GM21825 (cell line): Measurements from ENCODE around the gene TOP3B.
"Not testable (repeated sequence)": the region's sequence is repeated elsewhere in the genome, so short reads cannot be mapped to it uniquely, and the experiment has no call there.

ENCODE experiments used
- ATAC-seq: cut with Tn5 transposase; IDR thresholded peaks from one replicate; pipeline ENCODE4 v1.9.1; 2021; ENCODE audit warnings: mild to moderate bottlenecking, moderate library complexity; ENCODE audit not compliant: unreplicated experiment

Gene TOP3B

DNA sequence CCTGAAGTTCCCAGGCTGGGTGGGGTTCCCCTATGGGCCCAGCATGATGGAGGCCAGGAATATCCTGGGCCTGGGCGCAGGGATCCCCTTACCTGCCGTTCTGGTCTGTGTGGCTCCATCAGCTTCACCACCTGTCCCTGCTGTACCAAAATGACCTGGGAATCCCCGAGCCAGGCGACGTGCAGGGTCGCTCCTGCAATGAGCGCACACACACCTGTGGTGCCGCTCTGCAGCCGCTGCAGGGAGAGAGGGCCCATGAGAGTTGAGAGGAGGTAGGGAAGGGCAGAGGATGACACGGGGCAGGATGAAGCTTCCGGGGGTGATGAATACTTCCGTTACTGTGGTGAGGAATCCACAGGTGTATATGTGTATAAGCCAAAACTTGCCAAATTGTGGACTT lies 51.5 kb downstream of the TOP3B start:
- no peak for ATAC-seq

DNA sequence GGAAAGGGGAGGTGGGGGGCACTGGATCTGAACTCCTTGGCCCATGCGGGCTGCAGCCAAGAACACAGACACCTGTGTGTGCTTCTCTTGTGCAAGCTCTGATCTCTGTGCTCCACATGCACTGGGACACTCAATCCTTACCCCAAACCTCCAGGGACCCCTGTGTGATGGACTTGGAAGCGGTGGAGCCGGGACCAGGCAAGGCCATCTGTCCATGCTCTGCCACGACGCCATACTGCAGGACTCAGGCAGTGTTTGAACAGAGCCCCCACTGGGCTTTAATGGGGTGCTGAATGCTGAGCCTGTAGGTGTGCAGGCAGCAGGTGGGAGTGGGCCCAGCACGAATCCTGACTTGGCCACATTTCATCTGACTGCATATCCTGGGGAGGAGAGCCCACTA lies 53.3 kb downstream of the TOP3B start:
- ATAC-seq, result no peak

DNA sequence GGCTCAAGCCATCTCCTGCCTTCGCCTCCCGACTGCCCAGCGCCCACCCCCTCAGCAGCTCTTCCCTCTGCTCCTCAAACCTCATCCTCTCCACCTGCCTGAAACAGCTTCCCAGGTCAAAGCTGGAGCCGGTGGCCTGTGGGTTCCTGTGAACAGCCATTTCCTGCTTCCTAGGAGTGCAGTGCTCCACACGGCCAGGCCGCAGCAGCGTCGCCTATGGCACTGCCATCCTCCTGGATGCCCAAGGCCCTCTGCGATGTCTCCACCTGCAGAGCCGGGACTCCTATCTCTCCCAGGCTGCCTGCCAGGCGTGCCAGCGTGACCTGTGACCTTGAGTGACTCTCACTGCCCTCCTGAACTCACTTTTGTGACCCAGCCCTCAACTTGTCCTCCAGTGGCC lies 54.5 kb downstream of the TOP3B start:
- ATAC-seq, result no peak

DNA sequence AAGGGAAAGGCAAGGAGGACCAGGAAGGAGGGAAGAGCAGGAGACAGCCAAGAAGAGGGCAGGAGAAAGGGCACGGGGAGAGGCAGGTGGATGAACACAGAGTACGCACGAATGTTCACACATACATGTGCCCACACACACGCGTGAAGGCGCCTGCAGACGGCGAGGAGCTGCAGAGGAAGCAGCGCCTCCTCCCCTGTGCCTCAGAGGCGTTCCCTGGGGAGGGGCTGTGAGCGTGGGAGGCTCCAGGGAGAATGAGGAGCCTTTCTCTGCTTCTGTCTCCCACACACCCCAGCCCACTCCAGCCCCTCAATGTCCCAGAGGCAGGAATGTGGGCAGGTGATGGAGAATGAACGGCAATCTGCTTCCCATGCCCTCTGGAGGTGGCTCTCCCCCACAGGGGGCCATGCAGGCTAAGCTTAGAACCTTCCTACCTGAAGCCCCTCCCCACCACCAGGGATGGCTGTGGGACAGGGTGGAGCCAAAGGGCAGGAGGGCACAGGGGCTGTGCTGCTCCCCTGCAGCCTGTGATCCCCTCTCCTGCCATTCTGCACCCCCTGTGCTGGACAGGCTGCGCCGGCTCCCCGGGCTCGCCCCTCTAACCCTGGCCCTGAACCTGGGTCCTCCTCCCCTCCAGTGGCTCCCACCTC lies 55.3 kb downstream of the TOP3B start:
- no peak for ATAC-seq

DNA sequence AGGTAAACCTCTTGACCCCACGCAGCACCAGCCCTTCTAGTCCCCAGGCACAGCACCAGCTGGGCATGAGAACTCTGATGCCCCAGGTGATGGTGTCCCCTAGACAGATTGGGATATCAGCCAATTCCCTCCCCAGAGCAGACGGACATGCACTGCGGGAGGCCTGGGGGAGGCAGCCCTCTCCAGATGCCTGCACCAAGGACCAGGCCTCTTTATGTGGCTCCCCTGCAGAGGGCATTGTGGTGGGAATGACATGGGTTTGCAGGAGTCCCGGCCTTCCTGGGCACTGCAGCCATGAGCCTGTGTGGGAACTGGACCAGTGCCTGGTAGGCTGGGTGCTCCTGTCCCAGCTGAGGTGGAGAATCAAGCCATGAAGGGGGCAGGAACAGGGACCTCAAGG lies 55.9 kb downstream of the TOP3B start:
- ATAC-seq, result no peak

DNA sequence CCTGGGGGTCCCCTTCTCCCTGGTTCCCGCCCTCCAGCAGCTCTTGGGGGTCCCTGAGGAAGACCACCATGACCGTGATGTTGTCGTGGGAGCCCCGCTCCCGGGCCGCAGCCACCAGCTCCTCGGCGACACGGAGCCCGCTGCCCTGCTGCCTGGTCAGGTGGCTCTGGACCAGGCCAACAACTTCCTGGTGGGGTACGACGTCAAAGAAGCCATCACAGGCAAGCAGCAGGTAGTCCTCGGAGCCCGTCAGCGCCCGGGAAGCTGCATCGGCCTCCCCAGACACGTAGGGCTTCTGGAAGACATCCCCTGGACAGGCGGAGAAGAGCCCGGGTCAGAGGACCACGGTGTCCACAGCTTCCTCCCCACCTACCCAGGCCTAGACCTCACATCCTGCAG lies 59.4 kb downstream of the TOP3B start:
- no peak for ATAC-seq

DNA sequence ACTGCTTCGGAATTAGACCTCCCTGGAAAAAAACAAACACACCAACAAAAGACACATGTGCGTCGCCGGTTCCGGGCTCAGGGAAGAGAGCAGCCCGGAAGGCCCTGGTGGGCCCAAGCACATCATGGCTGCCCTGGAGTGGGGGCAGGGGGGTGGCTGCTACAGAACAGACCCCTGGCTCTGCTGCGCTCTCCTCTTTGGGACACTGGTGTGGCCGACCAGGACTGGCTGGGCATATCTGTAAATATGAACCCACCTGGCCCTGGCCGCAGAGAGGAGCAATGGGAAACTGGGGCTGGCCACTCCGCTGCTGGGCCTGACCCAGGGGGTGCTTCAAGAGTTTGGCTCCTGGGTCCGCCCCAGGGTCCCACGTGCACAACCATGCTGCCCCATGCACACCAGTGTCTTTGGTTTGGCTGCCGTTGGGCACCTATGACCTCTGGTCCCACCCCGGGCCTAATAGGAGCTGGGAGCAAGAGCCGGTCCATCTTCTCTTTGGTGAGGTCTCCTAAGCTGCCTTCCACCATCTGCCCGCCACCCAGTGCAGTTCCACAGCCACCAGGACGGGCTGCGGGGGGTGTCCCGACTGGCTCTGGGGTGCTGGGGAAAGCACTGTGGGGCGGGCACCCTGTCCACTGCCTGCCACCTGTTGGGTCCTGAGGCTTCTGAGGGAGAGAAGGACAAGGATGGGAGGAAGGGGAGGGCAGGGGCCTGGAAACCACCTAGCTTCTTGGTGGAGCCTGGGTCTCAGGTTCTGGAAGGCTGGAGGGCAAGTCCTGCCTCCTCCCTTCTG lies 60.0 kb downstream of the TOP3B start:
- no peak for ATAC-seq

DNA sequence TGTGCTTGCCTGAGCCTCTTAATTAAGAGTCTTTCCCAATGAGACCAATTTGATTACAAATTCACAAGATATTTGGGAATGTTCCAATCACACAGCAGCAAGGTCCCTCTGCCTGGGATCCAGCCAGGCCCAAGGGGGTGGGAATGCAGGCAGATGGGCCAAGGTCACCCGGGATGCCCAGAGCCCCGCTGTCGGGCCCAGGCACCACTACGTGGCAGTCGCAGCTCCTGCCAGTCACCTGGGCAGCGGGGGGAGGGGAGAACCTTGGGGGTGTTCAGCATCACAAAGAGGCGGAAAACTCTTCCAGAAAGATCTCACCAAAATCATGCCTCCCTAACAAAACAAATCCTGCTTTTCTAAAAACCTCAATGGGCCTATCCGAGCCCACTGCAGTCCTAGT lies 60.9 kb downstream of the TOP3B start:
- ATAC-seq, result no peak

DNA sequence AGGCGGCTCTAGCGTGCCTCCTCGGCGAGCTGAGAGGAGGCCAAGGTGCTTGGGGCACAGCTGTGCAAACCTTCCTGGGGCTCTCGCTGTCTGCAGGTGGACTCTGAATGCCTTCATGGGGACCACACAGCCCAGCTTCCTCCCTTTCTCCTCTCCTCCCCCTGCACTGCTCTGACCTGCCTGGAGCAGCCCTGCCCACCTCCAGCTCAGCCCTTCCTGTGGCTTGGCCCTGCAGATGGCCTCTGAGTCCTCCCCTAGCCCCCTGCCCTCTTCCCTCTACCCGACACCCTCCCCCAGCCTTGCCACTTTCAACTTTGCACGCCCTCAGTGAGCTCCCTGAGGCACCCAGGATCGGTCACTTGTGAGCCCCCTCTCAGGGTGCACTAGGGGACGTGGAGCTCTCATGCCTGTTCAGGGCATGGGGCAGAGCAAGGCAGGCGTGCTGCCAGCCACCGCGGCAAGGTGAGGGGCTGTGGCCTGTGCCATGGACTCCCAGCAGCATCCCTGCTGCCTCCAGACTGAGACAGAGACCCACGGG lies 61.3 kb downstream of the TOP3B start:
- no peak for ATAC-seq

DNA sequence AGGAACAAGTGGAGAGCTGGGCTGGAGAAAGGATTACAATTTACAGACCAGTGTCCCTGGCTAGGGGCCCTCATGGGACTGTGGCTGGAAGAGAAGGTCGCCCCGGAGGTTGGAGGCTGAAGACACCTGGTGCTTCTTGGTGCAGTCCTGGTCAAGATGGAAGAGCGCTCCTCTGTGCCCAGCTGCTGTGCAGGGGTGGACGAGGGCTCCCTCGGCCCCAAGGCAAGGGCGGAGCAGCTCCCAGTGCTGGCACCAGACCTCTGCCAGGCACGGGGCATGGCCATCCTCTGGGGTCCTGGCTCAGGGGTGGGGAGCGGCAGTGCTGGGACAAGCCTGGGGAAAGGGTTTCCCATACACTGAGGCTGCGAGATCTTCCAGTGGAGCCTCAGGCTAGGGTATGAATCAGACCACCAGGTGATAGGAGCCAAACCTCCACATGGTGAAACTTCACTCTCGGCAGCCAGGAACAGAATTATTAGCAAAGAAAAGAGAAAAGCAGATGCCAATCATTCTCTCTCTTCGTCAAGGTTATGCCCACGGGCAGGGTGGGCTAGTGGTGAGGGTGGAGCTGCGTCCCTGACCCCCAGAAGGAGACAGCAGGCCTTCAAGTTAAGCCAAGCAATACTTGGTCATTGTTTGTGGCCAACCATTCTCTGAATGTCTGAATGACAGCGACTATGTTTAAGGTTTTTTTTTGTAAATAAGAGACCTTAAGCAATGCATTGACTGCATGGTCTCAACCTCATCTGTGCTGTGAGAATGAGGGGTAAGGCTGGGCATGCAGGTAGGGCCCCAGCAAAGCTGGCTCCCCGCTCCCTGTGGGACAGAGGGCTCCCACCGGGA lies 62.0 kb downstream of the TOP3B start:
- no peak for ATAC-seq

DNA sequence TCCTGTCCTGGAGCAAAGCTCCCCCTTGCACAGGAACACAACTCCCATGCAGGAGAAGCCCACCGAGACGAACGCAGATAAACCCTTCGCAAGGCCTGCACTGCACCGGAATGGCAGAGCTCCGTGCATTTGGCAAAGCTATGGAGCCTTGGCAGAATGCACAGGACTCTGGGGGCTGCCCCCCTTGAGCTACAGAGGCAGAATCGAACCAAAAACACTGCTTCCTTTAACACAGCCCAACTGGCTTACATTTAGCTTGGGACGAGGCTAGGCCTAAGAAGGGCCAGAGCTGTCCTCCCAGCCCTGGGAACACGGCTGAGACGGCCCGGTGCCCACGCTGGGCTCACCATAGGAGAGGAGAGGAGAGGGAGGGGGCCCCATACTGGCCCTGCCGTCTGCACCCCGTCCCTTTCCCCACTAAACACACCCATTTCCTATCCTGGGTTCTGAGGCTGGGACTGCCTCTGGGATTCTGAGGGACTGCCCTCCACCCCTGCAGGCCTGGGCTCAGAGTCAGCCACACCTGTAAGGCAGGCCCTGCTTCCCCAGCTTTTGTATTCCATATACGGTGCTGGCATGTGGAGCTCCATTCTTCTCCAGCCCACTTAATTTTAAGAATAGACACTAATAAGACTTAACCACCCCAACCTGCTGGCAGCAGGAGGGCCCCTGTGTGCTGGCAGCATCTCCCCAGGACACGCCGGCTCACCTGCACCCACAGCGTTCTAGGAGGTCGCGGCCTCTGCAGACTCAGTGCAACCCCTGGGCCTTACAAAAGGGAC lies 62.9 kb downstream of the TOP3B start:
- ATAC-seq, result no peak

DNA sequence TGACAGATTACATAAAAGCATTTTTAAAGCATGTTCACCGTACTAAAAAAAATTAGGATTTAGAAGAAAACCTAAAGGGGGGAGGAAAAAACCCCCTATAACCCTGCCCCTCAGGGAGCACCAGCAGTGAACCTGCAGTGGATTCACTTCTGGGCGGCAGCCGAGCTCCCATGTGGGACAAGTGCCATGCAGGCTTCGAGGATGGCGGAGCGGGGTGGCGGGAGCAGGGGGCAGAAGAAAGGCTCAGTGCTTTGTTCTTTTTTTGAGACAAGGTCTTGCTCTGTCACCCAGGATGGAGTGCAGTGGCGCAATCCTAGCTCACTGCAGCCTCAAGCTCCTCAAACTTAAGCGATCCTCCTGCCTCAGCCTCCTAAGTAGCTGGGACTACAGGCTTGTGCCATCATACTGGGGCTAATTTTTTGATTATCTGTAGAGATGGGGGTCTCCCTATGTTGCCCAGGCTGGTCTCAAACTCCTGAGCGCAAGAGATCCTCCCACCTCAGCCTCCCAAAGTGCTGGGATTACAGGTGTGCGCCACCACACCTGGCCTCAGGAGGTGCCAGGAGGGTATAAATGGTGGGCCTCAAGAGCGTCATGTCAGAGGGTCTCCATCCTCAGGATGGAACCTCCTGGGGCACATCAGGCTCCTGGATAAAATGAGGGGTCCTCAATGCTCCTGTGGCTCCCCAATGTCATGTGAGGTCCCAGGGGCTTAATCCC lies 64.0 kb downstream of the TOP3B start:
- ATAC-seq, result no peak

DNA sequence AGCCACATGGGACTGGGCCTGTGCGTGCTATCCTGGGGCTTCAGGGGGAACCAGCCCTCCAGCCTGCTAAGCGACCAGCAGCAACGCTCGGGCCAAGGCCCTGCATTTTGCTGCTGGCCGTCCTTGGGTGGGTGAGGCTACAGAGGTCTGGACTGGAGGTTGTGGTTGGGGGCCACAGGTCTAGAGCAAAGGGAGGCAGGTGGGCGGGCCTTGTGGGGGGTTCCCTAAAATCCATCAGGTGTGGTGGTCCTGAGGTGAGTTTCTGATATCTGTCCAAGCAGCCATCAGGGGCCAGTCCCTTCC lies 64.7 kb downstream of the TOP3B start:
- ATAC-seq, result no peak

DNA sequence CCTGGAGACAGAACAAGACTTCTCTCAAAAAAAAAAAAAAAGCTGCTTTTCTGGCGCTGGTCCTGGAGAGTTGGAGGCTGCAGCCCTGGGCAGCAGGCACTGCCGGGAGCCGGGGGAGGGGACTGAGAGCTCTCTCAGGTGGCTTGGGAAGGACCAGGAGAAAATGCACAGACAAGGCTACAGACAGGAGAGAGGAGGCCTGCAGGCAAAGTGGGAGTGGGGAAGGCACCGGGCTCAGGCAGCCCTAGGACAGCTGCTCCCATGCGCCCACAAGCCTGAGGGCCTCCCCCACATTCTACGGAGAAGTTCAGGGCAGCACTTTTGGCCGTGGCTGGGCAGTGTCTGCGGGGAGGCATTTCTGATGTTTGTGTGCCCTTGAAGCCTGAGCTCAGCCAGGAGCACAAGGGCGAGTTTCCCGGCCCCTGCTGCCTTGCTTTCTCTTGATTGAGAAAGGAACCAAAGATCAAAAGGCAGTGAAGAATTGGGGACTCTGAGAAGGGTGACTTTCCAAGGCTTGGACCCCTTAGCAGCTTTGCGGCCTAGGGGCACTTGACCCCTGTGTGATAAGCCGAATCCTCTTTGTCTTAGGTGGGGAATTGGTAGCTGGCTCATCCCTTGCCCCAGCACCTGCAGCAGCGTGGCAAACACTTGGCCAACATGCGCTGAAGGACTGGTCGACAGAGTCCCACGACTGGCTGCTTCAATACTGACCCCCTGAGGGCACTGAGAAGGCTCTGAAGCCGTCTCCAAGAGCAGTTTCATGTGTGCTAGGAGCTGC lies 65.2 kb downstream of the TOP3B start:
- ATAC-seq, result no peak

DNA sequence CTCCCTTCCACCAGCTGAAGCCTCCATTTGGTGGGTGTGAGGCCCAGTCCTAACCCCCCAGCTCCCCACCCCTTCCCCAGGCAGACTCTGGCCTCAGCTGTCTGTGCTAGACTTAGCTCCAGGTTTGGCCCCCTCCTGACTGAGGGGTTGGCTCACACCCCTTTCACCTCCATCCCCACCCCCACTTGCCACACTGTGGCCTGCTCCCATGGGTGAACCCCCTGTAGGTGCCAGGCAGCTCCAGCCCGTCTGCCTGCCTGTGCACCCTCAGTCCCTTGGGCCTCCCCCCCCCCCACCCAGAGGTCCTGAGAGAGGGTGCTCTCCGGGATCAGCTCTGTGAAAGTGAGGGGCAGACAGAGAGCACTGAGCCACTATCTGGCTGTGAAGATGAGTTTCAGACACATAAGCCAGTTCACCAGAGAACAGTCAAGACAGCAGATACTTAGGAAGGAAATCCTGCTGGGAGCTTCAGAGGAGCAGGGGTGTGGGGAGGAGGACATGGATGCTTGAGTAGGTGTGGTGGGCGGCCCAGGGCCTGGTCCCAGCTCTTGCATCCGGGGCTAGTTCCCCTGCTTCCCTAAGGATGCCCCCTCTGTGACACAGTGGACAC lies 66.2 kb downstream of the TOP3B start:
- no peak for ATAC-seq

DNA sequence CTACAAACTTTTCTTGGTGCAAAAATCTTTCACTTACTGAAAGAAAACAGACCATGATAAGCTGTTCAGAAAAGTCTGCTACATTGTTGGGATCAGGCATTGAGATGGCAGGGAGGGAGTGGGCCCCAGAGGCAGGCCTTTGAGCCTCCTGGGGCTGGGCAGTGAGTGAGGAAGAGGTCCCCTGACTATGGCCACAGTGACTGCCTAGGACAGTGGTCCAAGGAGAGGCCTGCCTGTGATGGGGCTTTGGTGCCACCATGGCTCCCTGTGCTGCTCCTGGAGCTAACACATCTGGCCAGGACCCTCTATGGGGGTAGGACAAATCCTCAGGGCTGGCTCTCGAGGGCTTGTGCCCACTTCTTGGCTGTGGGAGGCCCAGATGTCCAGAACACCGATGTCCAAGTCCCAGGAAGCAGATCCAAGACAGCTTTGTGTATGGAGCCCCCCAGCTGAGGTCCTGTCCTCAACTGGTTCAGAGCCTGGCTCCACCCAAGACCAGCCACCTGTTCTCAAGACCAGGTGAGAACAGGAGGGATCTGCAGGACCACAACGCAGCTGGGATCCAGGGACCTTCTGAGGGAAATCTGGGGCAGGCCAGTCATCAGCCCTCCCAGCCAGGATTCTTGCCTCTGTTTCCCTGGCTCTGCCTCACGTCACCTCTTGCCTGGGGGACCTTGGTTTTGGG lies 66.8 kb downstream of the TOP3B start:
- ATAC-seq, result no peak

DNA sequence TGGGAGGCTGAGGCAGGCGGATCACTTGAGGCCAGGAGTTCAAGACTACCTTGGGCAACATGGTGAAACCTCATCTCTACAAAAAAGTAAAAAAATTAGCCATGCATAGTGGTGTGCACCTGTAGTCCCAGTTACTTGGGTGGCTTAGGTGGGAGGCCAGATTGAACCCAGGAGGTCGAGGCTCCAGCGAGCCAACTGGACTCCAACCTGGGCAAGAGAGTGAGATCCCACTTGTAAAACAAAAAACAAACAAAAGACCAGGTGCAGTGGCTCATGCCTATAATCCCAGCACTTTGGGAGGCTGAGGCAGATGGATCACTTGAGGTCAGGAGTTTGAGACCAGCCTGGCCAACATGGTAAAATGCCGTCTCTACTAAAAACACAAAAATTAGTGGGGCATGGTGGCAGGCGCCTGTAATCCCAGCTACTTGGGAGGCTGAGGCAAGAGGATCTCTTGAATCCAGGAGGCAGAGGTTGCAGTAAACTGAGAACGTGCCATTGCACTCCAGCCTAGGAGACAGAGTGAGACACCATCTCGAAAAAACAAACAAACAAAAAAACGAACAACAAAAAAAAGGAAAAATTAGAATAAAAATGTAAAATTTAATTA lies 68.4 kb downstream of the TOP3B start:
- not testable (repeated sequence) for ATAC-seq

DNA sequence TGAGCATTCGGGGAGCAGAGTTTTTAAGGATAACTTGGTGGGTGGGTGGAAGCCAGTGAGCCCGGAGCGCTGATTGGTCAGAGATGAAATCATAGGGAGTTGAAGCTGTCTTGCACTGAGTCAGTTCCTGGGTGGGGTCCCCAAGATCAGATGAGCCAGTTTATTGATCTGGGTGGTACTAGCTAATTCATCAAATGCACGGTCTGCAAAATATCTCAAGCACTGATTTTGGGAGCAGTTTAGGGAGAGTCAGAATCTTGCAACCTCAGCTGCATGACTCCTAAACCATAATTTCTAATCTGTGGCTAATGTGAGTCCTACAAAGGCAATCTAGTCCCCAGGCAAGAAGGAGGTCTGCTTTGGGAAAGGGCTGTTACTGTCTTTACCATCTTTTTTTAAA lies 72.2 kb downstream of the TOP3B start:
- not testable (repeated sequence) for ATAC-seq
